Hindlimb muscle (tissue), 1 donor: Measurements from ENCODE around the gene ZNF185. TPM values are rescaled to one million over a fixed set of nuclear protein-coding genes. Genes with fewer than 3 reads are reported as not detected.
"Not testable (repeated sequence)": the region's sequence is repeated elsewhere in the genome, so short reads cannot be mapped to it uniquely, and the experiment has no call there.

Experiments
- DNase-seq: peaks from one replicate; pipeline ENCODE4 v3.0.0-alpha.2; 2013
- polyA plus RNA-seq: library from polyadenylated mRNA; unstranded; fragments of 120-200 nt; gene quantifications from one replicate; pipeline ENCODE4 v1.2.1, GENCODE V29; 2013; ENCODE audit not compliant: insufficient read length

The ZNF185 gene
- polyA plus RNA-seq, 1 donor: 6.0 TPM

- no peak for DNase-seq
These were observed 2.0 kb upstream of the ZNF185 start for GRCh38 chrX:152895724-152896420.

DNA sequence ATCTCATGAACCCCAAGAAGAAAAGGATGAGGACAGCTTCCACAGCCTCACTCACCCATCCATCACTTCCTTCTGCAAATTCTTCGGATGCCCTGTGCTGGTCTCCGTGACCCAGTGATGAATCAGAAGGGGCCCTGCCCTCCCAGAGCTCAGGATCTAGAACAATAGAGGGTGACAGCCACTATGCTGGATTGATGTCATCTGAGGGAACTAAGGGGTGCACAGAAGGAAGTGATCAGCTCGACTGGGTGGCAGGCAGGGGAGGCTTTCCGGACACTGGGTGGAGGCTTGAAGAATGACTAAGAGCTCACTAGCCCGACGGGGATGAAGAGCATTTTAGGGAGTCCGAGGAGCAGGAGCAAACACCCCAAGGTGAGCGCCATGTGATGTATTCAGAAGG is 1.4 kb upstream of the ZNF185 start:
- no peak for DNase-seq

DNA sequence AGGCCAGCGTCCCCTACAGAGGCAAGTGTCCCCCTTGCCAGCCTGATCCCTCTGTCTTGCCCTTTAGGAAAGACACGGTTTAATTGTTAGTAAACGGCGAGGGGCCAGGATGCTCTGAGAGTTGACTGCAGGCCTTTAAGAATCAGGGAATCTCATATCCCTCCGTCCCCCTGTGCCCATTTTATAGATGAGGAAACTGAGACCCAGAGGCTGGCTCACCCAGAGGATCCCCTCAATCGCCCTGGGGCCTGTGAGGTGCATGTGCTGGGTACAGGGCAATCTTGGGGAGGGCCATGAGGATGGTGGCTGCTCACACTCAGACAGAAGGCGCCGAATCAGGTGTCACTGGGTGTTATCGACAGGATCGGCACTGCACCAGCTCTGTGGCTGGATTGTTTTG is 575 bp downstream of the ZNF185 start:
- DNase-seq: no peak

- no peak for DNase-seq
These were observed 1.4 kb downstream of the ZNF185 start for GRCh38 chrX:152899111-152899873.

GRCh38 chrX:152899874-152900719 is 2.2 kb downstream of the ZNF185 start:
- no peak for DNase-seq

DNA sequence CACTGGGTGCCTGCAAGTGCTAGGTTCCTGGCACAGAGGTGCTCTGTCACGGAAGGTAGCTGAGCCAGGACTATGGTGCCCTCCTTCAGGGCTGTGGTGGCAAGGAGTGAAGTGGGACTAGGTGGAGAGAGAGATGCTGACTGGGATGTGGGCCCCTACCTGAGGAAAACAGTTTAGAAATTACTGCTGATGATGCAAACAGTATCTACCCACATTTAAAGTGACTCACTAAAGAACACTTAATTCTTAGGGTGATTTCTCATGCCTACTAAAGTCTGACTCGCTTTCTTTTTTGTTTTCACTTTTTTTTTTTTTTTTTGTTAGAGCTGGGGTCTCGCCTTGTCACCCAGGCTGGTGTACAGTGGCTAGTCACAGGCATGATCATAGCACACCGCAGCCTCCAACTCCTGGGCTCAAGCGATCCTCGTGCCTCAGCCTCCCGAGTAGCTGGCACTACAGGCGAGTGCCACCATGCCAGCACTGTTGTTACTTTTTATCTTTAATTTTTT is 3.1 kb downstream of the ZNF185 start:
- no peak for DNase-seq

DNA sequence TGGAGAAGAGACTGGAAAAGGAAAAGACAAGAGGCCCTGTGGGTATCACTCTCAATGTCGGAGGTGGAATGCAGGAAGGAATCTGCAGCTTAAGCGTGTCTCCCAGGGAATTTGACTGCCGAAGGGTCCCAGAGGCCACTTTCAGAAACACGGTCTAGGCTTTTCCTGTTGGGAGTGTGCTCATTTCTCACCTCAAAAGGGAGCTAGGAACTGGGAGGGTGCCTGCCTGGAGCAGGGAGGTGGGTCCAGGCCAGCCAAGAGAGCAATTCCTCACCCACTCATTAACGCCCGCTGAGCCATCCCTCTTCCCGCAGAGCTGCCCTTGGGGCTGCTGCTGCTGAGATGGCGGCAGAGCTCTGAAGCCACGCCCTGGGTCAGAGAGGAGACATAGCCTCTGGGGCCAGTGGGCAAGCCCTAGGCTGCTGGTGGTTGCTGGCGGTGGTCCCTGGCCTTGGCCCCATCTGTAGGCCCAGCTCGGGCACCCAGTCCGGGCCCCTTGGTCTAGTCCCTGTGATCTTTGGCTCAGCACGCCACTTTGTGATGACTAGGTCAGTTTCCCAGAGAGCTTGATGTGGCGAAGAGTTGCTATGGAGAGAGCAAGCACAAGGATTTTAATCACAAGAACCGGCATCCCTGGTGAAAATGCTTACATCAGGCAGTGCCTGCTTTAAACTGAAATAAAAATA is 4.1 kb downstream of the ZNF185 start:
- no peak for DNase-seq

DNA sequence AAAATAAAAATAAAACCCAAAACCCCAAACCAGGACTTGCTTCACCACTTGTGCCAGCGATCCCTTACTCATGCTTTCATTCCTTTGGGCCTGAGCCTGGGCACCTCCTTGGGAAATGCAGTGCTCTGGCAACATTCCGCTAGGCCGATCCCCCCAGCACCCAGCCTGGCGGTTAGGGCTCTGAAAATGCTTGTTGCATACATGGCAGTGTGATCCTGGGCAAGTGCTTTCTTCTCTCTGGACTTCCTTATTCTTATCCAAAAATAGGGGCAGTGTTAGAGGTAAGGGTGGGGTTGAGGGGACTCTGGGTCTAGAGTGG is 4.6 kb downstream of the ZNF185 start:
- DNase-seq: no peak

- DNase-seq: no peak
These were observed 5.7 kb downstream of the ZNF185 start for GRCh38 chrX:152903589-152903988.

DNA sequence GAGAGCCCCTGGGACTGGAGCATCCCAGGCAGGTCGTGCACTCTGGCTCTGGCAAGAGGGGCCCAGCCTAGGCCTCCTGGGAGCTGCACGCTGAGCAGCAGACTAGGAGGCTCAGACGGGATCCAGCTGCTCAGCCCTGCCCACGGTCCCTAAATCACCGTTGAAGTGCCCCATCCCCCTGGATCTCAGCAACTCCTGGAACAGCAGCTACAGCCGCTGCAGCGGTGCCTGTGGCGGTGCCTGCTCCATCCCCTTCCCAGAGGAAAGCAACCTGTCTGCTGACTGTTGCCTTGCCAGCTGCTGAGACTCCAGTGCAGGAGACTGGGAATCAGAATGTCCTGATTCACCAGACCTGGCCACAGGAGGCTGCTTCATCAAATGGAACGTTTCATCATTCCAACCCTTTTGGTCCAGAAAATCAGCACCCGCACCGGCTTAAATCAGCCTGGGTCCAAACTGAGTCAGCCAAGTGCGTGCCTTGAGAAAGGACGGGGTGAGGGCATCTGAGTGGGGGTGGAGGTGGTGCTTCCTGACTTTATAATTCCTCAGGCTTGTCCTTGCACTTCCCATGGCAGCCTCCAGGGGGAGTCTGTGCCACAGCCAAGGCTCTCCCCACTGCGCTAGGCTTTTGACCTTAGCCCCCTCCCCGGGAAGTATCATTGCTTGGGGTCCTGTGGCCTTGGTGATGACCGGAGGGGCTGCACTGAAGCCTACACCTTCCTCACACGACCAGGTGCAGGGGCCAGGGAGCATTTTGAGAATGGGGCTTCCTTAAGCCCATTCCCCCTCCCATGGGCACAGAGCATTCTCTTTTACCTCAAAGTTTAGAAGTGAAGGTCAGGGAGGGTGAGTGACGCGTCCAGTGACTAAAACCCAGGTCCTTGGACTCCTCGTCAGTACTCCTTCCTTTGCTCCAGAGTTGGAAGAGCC is 6.5 kb downstream of the ZNF185 start:
- no peak for DNase-seq

DNA sequence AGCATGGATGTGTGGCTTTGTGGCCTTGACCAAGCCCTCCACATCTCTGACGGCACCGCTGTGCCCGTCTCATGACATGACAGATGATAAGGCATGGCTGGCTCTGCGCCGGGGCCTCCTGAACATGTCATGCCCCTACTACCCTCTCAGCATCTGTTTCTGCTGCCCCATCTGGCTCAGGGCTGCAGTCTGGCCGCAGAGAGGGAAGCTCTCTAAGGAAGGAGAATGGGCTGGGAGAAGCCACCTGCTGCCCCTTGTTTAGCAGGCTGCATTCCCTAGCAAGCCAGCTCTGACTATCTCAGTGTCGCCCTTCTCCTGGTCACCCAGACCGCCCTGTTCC is 7.2 kb downstream of the ZNF185 start:
- no peak for DNase-seq

DNA sequence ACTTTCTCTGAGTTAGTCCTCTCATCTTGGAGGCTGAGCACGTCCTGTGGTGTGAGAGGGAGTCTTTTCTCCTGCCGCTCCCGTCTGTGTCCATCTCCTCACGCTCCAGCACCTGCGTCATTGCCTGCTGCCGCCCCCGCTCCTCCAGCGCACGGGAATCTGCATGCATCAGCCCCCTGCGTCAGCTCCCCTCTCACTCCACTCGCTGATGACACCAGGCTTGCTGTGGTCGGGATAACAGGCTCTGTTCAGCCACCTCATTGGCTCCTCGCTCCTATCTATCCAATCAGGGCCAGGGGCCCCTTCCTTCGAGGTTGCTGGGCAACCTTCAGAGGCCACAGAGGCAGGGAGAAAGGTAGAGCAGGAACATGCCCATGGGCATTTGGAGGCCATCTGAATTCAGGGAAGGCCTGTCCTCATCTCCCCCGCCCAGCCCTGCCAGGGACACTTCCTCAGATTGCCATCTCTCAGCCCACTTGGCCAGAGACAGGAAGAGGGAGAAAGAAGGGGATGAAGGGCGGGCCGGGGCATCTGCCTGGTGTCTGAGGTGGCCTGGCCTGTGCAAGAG is 9.3 kb downstream of the ZNF185 start:
- no peak for DNase-seq

DNA sequence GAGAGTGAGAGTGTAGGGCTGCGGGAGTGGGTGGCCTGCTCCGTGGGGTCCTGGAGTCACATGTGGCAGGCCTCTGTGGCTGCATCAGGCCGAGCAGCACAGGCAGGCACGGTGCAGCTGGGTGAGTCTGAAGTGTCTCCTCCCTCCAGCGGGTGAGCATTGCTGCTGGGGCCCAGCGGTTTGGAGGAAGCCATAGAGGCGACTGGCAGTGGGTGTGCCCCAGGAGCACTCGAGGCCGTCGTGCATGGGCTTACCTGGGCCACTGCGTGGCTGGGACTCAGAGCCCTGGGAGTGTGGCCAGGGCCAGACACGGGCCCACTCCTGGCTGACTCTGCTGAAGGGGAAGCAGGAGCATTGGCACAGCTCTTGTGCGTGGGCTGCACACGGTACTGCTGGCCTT is 10.6 kb downstream of the ZNF185 start:
- DNase-seq: no peak

GRCh38 chrX:152910018-152910417 is 12.2 kb downstream of the ZNF185 start:
- not testable (repeated sequence) for DNase-seq

- no peak for DNase-seq
These were observed 14.2 kb downstream of the ZNF185 start for GRCh38 chrX:152912106-152912505.

- DNase-seq: no peak
These were observed 14.8 kb downstream of the ZNF185 start for GRCh38 chrX:152912641-152913040.

GRCh38 chrX:152913346-152913745 is 15.5 kb downstream of the ZNF185 start:
- DNase-seq: no peak

- DNase-seq: no peak
These were observed 16.0 kb downstream of the ZNF185 start for GRCh38 chrX:152913910-152914309.

- no peak for DNase-seq
These were observed 17.8 kb downstream of the ZNF185 start for GRCh38 chrX:152915541-152916241.
